Endothelial cell (in vitro differentiated cells): ENCODE data around the gene ACSM4. TPM values are rescaled to one million over a fixed set of nuclear protein-coding genes. Genes with fewer than 3 reads are reported as not detected.
"Not testable (repeated sequence)": the region's sequence is repeated elsewhere in the genome, so short reads cannot be mapped to it uniquely, and the experiment has no call there.

Experiments
- DNase-seq: peaks from one replicate; pipeline ENCODE4 v3.0.0; 2021; ENCODE audit warnings: low spot score
- H3K27ac Mint-ChIP-seq: one replicate; pipeline ENCODE4 v1.8.0; 2021; ENCODE audit warnings: mixed read lengths, inconsistent platforms; ENCODE audit not compliant: unreplicated experiment
- H3K27me3 Mint-ChIP-seq: one replicate; pipeline ENCODE4 v1.8.0; 2021; ENCODE audit warnings: mild to moderate bottlenecking, moderate library complexity, mixed read lengths, inconsistent platforms; ENCODE audit not compliant: unreplicated experiment
- H3K36me3 Mint-ChIP-seq: one replicate; pipeline ENCODE4 v1.8.0; 2021; ENCODE audit warnings: mild to moderate bottlenecking, low read depth, mixed read lengths, inconsistent platforms; ENCODE audit not compliant: unreplicated experiment
- H3K4me1 Mint-ChIP-seq: one replicate; pipeline ENCODE4 v1.8.0; 2021; ENCODE audit warnings: mild to moderate bottlenecking, mixed read lengths, inconsistent platforms; ENCODE audit not compliant: unreplicated experiment
- H3K4me3 Mint-ChIP-seq: one replicate; pipeline ENCODE4 v1.8.0; 2021; ENCODE audit warnings: mild to moderate bottlenecking, mixed read lengths, inconsistent platforms; ENCODE audit not compliant: unreplicated experiment
- H3K9me3 Mint-ChIP-seq: one replicate; pipeline ENCODE4 v1.8.0; 2021; ENCODE audit warnings: mixed read lengths, inconsistent platforms; ENCODE audit not compliant: unreplicated experiment
- CTCF ChIP-seq: fragments of 200-600 bp; sonication (generic); IDR thresholded peaks from one replicate; pipeline ENCODE4 v1.5.0; 2021; ENCODE audit warnings: antibody characterized with exemption; ENCODE audit not compliant: unreplicated experiment
- total RNA-seq: library from RNA; stranded (reverse); fragmentation: NEBNext Ultra II Directional; extraction: Animal tissue kit (Norgen Biotek cat#: 25700); gene quantifications from one replicate; pipeline ENCODE4 v1.2.1, GENCODE V29; 2021; ENCODE audit not compliant: unreplicated experiment

The ACSM4 gene
- total RNA-seq, 1 donor from 2014 or later, result not detected

DNA sequence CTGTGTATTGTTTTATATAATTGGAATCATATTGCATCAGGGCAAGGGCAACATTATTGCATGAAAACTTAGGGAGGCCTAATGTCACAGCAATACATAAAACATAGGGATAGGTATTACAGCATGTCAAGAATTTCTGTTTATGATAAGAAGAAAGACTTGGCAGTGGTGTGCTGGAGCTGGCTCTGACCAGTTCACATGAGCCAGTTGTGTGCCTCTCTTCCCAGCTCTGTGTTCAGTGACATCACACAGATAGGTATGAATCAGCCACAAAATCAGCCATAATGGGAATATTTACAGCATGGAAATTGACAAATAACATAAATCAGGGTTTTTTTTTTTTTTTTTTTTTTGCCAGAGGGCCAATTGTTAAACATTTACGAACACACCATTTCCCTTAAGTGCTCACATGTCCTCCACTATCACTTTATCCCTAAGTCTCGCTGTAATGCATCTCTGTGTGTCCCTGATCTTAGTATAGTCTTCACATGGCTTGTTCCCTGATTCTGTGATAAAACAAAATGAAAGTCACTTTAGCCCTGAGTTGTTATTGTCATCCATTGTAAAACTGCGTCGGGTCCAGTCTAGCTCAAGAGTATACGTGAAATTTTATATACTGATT is 31.9 kb upstream of the ACSM4 start:
- no peaks in the 10 kb centered on the region for H3K36me3 Mint-ChIP-seq
- H3K27me3 Mint-ChIP-seq, result peaks cover 1% of the 10 kb centered on the region
- DNase-seq, result no peak
- H3K4me3 Mint-ChIP-seq, result no peak overlapping the region
- H3K27ac Mint-ChIP-seq, result no peak overlapping the region
- H3K4me1 Mint-ChIP-seq, result no peaks in the 10 kb centered on the region
- H3K9me3 Mint-ChIP-seq, result no peaks in the 10 kb centered on the region
- TF ChIP-seq CTCF, result no peak

- DNase-seq, result not testable (repeated sequence)
Measured at GRCh38 chr12:7275482-7275881, 28.4 kb upstream of the ACSM4 start.

GRCh38 chr12:7282844-7283243 is 21.0 kb upstream of the ACSM4 start:
- Mint-ChIP-seq H3K36me3 (peaks cover 10% of the 10 kb centered on the region), H3K4me3 (no peak overlapping the region), H3K27me3 (peaks cover 2% of the 10 kb centered on the region), H3K4me1 (peaks cover 9% of the 10 kb centered on the region), H3K9me3 (peaks cover 11% of the 10 kb centered on the region), H3K27ac (no peak overlapping the region)
- DNase-seq, result no peak
- TF ChIP-seq CTCF, result no peak

More at GRCh38 chr12:7275482-7275881, 28.4 kb upstream of the ACSM4 start:
- not testable (repeated sequence) for H3K36me3 Mint-ChIP-seq, H3K9me3 Mint-ChIP-seq, H3K27ac Mint-ChIP-seq, H3K4me1 Mint-ChIP-seq, H3K27me3 Mint-ChIP-seq, H3K4me3 Mint-ChIP-seq

- H3K27me3 Mint-ChIP-seq, result no peaks in the 10 kb centered on the region
- peaks cover 15% of the 10 kb centered on the region for H3K9me3 Mint-ChIP-seq
- peaks cover 8% of the 10 kb centered on the region for H3K36me3 Mint-ChIP-seq
- H3K27ac Mint-ChIP-seq, result no peak overlapping the region
- H3K4me3 Mint-ChIP-seq, result no peak overlapping the region
- H3K4me1 Mint-ChIP-seq, result no peaks in the 10 kb centered on the region
- no peak for TF ChIP-seq CTCF
- no peak for DNase-seq
Measured at GRCh38 chr12:7289743-7290142, 14.1 kb upstream of the ACSM4 start.

DNA sequence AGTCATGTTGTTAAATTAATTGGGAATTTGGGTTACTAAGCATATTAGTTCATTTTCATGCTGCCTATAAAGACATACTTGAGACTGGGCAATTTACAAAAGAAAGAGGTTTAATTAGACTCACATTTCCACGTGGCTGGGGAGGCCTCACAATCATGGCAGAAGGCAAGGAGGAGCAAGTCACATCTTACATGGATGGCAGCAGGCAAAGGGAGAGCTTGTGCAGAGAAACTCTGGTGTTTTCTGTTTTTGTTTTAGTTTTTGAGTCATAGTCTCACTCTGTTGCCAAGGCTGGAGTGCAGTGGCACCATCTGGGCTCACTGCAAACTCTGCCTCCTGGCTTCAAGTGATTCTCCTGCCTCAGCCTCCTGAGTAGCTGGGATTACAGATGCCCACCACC is 13.3 kb upstream of the ACSM4 start:
- H3K9me3 Mint-ChIP-seq, result peaks cover 14% of the 10 kb centered on the region
- not testable (repeated sequence) for H3K27ac Mint-ChIP-seq

DNA sequence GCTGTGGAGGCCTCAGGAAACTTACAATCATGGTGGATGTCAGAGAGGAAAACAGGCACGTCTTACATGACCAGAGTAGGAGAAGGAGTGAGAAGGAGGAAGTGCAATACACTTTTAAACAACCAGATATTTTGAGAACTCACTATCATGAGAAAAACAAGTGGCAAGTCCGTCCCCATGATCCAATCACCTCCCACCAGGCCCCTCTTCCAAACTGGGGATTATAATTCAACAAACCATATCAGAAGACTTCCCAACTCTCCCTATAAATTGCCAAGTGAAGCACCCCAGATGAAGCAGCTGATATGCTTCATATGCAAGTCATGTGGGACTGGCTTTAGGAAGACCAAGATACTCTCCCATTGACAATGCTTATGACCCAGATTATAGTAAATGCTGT is 11.6 kb upstream of the ACSM4 start:
- H3K4me3 Mint-ChIP-seq, result no peak overlapping the region
- no peak overlapping the region for H3K27ac Mint-ChIP-seq
- no peak for DNase-seq
- no peaks in the 10 kb centered on the region for H3K4me1 Mint-ChIP-seq
- peaks cover 4% of the 10 kb centered on the region for H3K9me3 Mint-ChIP-seq
- peaks cover 4% of the 10 kb centered on the region for H3K36me3 Mint-ChIP-seq
- no peaks in the 10 kb centered on the region for H3K27me3 Mint-ChIP-seq
- no peak for TF ChIP-seq CTCF

More for the DNA sequence above, 13.3 kb upstream of the ACSM4 start:
- not testable (repeated sequence) for H3K4me3 Mint-ChIP-seq, H3K36me3 Mint-ChIP-seq, DNase-seq, H3K4me1 Mint-ChIP-seq, H3K27me3 Mint-ChIP-seq
